AG09309 (cell line): ENCODE measurements around the gene DMXL1.

Experiments used
- DNase-seq: peaks from one replicate; pipeline ENCODE4 v3.0.0-alpha.2; 2010; ENCODE audit warnings: low read depth
- H3K4me3 ChIP-seq: 2 replicates; pipeline ENCODE4 v1.5.1; 2011; ENCODE audit warnings: mild to moderate bottlenecking, low read depth, low read length, moderate library complexity; ENCODE audit not compliant: control insufficient read depth
- TF ChIP-seq, protein P1 (sequence below): IDR thresholded peaks from 2 replicates; pipeline ENCODE4 v1.5.1; 2011; ENCODE audit warnings: mild to moderate bottlenecking, low read depth, low read length, inconsistent platforms; ENCODE audit not compliant: insufficient read depth, control insufficient read depth; ENCODE audit errors: missing control alignments

The DMXL1 gene

DNA sequence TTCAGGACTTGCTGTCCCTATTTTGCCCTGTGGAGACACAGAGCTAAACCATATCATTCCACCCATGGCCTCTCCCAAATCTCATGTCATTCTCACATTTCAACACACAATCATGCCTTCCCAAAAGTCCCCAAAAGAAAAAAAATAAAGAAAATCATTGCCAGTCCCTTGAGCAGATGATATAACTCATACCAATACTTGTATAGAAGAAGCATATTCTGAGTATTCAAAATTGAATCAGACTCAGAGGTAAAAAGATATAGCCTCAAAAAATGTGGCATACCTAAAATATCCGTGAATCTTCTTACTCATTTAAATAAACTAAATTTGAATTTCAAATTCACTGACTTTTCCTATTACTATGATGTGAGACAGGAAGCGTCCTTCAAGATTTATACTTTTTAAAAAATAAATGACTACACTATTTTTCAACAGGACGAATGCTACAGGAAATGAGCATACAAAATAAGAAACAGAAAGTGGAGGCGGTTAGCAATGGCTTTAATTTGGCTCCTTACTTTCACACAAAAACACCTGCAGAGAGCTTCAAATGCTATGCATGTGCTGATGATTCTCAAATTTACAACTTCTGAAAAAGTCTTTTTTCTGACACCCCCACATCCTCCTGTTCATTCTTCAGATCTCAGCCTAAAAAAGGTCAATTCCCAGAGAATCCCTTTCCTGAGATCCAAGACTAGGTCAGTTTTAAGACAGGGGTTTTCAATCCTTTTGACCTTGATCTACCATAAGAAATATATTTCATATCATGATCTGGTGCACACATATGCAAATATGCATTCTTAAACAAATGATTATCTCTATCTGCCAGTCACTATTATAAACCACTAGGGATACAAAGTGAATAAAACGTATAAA lies 39.6 kb upstream of the DMXL1 start:
- TF ChIP-seq, protein P1, sequence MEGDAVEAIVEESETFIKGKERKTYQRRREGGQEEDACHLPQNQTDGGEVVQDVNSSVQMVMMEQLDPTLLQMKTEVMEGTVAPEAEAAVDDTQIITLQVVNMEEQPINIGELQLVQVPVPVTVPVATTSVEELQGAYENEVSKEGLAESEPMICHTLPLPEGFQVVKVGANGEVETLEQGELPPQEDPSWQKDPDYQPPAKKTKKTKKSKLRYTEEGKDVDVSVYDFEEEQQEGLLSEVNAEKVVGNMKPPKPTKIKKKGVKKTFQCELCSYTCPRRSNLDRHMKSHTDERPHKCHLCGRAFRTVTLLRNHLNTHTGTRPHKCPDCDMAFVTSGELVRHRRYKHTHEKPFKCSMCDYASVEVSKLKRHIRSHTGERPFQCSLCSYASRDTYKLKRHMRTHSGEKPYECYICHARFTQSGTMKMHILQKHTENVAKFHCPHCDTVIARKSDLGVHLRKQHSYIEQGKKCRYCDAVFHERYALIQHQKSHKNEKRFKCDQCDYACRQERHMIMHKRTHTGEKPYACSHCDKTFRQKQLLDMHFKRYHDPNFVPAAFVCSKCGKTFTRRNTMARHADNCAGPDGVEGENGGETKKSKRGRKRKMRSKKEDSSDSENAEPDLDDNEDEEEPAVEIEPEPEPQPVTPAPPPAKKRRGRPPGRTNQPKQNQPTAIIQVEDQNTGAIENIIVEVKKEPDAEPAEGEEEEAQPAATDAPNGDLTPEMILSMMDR, result no peak
- DNase-seq, result no peak
- no peak overlapping the region for H3K4me3 ChIP-seq

DNA sequence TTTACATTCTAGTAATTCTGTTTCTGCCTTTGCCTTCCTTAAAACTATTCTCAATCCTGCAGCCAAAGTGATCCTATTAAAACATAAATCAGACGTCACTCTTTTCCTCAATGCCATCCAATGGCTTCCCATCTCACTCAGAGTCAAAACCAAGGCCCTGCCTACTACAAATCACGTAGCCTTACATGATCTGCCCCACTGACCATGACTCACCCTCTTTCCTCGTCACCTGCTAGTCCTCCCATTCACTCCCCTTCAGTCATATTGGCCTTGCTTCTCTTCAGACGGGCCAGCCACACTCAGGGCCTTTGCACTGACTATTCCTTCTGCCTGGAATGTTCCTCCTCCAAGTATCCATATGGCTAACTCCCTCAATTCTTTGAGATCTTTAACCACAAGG lies 39.0 kb upstream of the DMXL1 start:
- TF ChIP-seq, protein P1, result no peak
- no peak for DNase-seq
- no peak overlapping the region for H3K4me3 ChIP-seq

DNA sequence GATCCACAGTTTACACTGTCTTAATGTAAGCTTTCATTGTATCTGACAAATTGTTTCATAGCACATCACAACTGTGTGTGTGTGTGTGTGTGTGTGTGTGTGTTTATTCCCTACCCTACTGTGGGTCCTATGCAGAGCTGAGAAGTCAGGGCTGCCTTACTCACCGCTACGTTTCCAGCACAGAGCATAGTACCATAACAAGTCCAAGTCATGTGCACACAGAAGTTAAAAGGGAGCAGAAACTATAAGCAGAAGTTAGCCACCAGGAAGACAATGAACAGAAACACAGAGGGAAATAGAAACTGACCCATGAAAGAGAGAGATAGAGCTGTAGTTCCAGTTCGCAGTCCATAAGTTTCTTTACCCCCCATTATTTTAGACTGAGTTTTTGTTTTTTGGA lies 38.2 kb upstream of the DMXL1 start:
- TF ChIP-seq, protein P1, result no peak
- no peak for DNase-seq
- no peak overlapping the region for H3K4me3 ChIP-seq

DNA sequence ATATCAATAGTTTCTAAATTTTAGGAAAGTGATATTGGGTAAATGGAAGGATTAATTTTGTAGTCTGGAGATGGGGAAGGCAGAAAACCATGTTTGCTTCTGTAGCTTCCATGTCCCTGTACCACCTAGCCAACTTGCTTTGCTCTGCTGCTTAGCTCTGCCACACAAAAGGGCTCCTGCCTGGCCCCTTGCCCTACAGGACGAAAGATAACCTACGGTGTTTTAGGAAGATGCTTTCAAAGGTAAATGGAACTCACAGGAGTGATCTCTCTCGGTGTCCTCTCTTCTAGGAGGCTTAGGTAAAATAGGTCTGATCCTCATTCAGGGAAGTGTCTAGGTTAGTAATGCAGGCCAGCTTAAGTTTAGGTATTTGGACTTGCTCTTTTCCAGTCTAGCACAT lies 37.8 kb upstream of the DMXL1 start:
- no peak overlapping the region for H3K4me3 ChIP-seq
- DNase-seq, result no peak
- TF ChIP-seq, protein P1, result no peak

DNA sequence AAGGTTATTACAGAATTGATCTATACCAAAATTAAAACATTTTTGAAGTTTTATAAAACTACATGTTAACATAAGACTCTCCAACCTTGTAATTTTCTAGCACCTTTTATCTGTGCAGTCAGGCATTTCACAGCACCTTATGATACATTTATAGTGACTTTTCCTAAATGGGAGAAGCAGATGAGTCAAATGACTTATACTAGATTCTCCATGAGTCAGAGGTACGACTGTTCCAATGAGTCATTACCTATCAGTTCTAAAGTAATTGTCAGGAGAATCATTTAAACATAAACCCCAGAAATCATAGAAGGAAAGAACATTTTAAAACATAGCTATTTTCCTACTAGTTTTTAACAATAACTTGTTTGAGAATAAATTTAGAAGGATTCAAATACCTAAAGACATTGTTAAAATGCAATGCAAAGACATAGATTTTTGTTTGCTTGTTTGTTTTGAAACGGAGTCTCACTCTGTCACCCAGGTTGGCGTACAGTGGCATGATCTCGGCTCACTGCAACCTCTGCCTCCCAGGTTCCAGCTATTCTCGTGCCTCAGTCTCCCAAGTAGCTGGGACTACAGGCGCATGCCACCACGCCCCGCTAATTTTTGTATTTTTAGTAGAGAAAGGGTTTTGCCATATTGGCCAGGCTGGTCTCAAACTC lies 34.7 kb upstream of the DMXL1 start:
- TF ChIP-seq, protein P1, result no peak
- no peak overlapping the region for H3K4me3 ChIP-seq
- DNase-seq, result peak; percentile 48

DNA sequence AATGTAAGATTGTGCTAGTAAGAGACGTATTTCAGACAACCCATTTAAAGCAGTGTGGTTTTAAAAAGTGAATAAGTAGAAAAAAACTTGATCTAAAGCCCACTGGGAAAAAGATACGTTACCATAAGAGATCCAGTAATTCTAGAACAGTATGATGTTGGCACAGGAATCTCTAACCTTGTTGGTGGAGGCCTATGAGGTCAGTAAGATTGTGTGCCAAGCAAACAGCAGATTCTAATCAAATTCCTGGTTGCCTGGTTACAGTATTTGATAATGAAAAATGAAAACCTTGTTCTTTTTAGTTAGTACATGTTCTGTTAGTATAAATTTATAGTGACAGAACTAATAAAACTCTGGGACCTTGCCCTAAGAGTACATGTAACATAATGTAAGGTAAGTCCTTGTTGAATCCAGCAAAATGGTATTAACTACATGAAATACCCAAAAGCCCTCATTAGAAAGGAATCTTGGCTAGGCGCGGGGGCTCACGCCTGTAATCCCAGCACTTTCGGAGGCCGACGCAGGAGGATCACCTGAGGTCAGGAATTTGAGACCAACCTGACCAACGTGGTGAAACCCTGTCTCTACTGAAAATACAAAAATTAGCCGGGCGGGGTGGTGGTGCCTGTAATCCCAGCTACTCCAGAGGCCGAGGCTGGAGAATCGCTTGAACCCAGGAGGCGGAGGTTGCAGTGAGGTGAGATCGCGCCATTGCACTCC lies 33.2 kb upstream of the DMXL1 start:
- TF ChIP-seq, protein P1, result no peak
- no peak overlapping the region for H3K4me3 ChIP-seq
- no peak for DNase-seq
